K562 (cell line): ENCODE measurements around the gene ETV7. TPM values are rescaled to one million over a fixed set of nuclear protein-coding genes. Genes with fewer than 3 reads are reported as not detected.

ENCODE experiments used
- ARID1B ChIP-seq: fragments of 450-650 bp; IDR thresholded peaks from 2 replicates; pipeline ENCODE4 v1.6.1; 2016; ENCODE audit warnings: antibody characterized with exemption, mild to moderate bottlenecking, inconsistent platforms
- ARNT ChIP-seq, 2 experiments: fragments of 450-650 bp; IDR thresholded peaks; 2 replicates each; pipeline ENCODE4 v1.6.1; 2016; ENCODE audit warnings: mild to moderate bottlenecking in 1 of 2
- CHD4 ChIP-seq: fragments of 200-600 bp; sonication (generic); IDR thresholded peaks from 3 replicates; pipeline ENCODE4 v1.6.1; 2012; ENCODE audit warnings: low read depth, mild to moderate bottlenecking, mixed read lengths, low read length, inconsistent platforms; ENCODE audit not compliant: insufficient read depth, insufficient replicate concordance, poor library complexity, severe bottlenecking
- HEY1 ChIP-seq: fragments of 250-450 bp; sonication (Bioruptor Pico); IDR thresholded peaks from 2 replicates; pipeline ENCODE4 v1.5.0; 2020; ENCODE audit warnings: mild to moderate bottlenecking, moderate library complexity, borderline replicate concordance
- HNRNPK ChIP-seq: fragments of 200-400 bp; formaldehyde crosslinking; IDR thresholded peaks from one replicate; pipeline ENCODE4 v1.6.1; 2018; ENCODE audit warnings: mild to moderate bottlenecking, low read depth, low read length; ENCODE audit not compliant: poor library complexity, severe bottlenecking
- KHSRP ChIP-seq: fragments of 450-650 bp; IDR thresholded peaks from 2 replicates; pipeline ENCODE4 v1.6.1; 2017
- NFATC3 ChIP-seq: fragments of 450-650 bp; IDR thresholded peaks from 2 replicates; pipeline ENCODE4 v1.6.1; 2017; ENCODE audit warnings: mild to moderate bottlenecking
- RBM17 ChIP-seq: fragments of 200-400 bp; formaldehyde crosslinking; IDR thresholded peaks from 2 replicates; pipeline ENCODE4 v1.6.1; 2017; ENCODE audit warnings: low read depth, mild to moderate bottlenecking, low read length, borderline replicate concordance
- RFX5 ChIP-seq: IDR thresholded peaks from 2 replicates; pipeline ENCODE4 v1.6.1; 2011; ENCODE audit warnings: low read depth, mild to moderate bottlenecking, improper control_type of control experiment, low read length
- SAFB2 ChIP-seq: fragments of 200-400 bp; formaldehyde crosslinking; IDR thresholded peaks from 2 replicates; pipeline ENCODE4 v1.6.1; 2018; ENCODE audit warnings: borderline replicate concordance, low read length, low read depth, moderate library complexity; ENCODE audit not compliant: severe bottlenecking
- SIN3A ChIP-seq, 2 experiments: fragments of 150-350 bp in 1 of 2; IDR thresholded peaks; 2 replicates each; pipeline ENCODE4 v1.6.1; 2011 to 2016; ENCODE audit warnings: borderline replicate concordance in 2 of 2, low read depth in 2 of 2, low read length in 2 of 2, mild to moderate bottlenecking in 2 of 2, moderate library complexity in 2 of 2; ENCODE audit not compliant: control insufficient read depth in 1 of 2
- ZNF584 ChIP-seq: fragments of 200-800 bp; sonication (Bioruptor generic); IDR thresholded peaks from 2 replicates; pipeline ENCODE4 v1.6.1; 2016; ENCODE audit warnings: low read depth, mild to moderate bottlenecking, missing genetic modification characterization, missing compliant biosample characterization
- polyA plus RNA-seq, 8 experiments: library from polyadenylated mRNA; depleted of rRNA in 4 of 8; stranded (reverse) in 5 of 8; unstranded in 3 of 8; fragments of >200 nt; fragmentation: Nextera tagmentation in 2 of 8; fragmentation: Illumina TruSeq in 1 of 8; extraction: Ambion mirVana in 2 of 8; extraction: Trizol in 1 of 8; gene quantifications; 2 replicates each; pipeline versions ENCODE4 v1.2.1 to v1.2.3, GENCODE V29; 2011 to 2014; ENCODE audit warnings: inconsistent platforms in 1 of 8, missing spikeins in 1 of 8
- total RNA-seq, 7 experiments: library from RNA; depleted of rRNA in 6 of 7; stranded (reverse); fragments of >200 nt in 6 of 7; fragmentation: Illumina TruSeq in 2 of 7; extraction: Trizol in 2 of 7; gene quantifications; 2 replicates each; pipeline versions ENCODE4 v1.2.1 to v1.2.3, GENCODE V29; 2011 to 2021; ENCODE audit warnings: low replicate concordance in 1 of 7
- TF ChIP-seq, protein P1 (sequence below): fragments of 450-650 bp; formaldehyde crosslinking; IDR thresholded peaks from 2 replicates; pipeline ENCODE4 v1.4.0; 2020; ENCODE audit warnings: mild to moderate bottlenecking
- TF ChIP-seq, protein P2 (sequence below): sonication (generic); formaldehyde crosslinking; IDR thresholded peaks from 2 replicates; pipeline ENCODE4 v1.8.1; 2023; ENCODE audit warnings: mild to moderate bottlenecking, missing genetic modification reagents, moderate library complexity
- TF ChIP-seq, protein P3 (sequence below), 2 experiments: IDR thresholded peaks; 2 replicates each; pipeline ENCODE4 v1.6.1; 2012; ENCODE audit warnings: improper control_type of control experiment in 2 of 2, low read depth in 2 of 2, low read length in 2 of 2, borderline replicate concordance in 1 of 2
- TF ChIP-seq, protein P4 (sequence below): fragments of 250-450 bp; sonication (Bioruptor Pico); IDR thresholded peaks from 2 replicates; pipeline ENCODE4 v1.8.0; 2022; ENCODE audit warnings: inconsistent platforms
- TF ChIP-seq, protein P5 (sequence below): fragments of 250-450 bp; sonication (Bioruptor Pico); IDR thresholded peaks from 2 replicates; pipeline ENCODE4 v1.4.0; 2020; ENCODE audit warnings: mild to moderate bottlenecking, moderate library complexity

The ETV7 gene
- total and polyA plus RNA-seq, 9 of the 15 experiments (the other 6 are each of a cell fraction or from before 2014, with no cell fraction given), result 0.07 to 0.22 (median 0.14) TPM; not detected in 3

DNA sequence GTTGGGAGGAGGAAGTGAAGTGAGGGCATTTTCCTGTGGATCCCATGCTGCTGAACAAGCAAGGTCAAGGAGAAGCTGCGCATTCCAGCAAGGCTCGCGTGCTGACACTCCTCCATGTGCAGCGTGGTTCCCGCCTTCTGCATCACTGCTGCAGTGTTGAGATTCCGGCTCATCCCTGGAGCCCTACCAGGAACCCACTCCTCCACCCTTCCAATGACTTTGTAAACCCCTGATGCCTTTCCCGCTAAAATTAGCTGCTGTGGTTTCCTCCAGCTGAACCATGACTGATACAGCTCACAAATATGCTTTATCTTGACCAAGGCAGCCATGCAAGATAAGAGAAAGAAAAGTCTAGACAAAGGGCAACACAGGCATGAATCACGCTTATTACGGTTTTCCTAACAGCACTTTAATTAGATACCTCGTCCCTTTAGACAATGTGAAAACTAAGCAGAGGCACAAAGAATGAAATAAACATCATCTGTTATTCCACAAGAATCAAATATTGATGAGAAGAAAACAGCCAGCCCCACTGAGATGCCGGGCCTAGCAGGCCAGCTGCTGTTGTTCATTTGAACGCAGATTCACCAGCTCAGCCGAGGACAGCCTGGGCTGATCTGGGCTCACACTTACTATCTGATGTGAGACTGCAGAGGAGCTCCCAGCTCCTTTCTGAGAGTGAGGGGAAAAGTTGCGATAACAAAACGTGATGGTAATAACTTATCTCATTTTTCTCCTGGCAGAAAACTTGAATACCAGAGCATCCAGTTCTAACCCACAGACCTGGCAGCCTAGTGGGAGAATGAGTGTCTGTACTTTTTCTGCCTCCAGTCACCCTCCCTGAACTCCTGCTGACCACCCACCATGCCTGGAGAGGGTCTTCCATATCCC lies 36.5 kb downstream of the ETV7 start (continued):
- TF ChIP-seq, protein P1, sequence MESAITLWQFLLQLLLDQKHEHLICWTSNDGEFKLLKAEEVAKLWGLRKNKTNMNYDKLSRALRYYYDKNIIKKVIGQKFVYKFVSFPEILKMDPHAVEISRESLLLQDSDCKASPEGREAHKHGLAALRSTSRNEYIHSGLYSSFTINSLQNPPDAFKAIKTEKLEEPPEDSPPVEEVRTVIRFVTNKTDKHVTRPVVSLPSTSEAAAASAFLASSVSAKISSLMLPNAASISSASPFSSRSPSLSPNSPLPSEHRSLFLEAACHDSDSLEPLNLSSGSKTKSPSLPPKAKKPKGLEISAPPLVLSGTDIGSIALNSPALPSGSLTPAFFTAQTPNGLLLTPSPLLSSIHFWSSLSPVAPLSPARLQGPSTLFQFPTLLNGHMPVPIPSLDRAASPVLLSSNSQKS (CRISPR knock-in tag), result no peak
- TF ChIP-seq, protein P2, sequence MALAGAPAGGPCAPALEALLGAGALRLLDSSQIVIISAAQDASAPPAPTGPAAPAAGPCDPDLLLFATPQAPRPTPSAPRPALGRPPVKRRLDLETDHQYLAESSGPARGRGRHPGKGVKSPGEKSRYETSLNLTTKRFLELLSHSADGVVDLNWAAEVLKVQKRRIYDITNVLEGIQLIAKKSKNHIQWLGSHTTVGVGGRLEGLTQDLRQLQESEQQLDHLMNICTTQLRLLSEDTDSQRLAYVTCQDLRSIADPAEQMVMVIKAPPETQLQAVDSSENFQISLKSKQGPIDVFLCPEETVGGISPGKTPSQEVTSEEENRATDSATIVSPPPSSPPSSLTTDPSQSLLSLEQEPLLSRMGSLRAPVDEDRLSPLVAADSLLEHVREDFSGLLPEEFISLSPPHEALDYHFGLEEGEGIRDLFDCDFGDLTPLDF (CRISPR knock-in tag), result peak; percentile 71; the same call in 1 of the 2 replicates
- TF ChIP-seq, protein P3, sequence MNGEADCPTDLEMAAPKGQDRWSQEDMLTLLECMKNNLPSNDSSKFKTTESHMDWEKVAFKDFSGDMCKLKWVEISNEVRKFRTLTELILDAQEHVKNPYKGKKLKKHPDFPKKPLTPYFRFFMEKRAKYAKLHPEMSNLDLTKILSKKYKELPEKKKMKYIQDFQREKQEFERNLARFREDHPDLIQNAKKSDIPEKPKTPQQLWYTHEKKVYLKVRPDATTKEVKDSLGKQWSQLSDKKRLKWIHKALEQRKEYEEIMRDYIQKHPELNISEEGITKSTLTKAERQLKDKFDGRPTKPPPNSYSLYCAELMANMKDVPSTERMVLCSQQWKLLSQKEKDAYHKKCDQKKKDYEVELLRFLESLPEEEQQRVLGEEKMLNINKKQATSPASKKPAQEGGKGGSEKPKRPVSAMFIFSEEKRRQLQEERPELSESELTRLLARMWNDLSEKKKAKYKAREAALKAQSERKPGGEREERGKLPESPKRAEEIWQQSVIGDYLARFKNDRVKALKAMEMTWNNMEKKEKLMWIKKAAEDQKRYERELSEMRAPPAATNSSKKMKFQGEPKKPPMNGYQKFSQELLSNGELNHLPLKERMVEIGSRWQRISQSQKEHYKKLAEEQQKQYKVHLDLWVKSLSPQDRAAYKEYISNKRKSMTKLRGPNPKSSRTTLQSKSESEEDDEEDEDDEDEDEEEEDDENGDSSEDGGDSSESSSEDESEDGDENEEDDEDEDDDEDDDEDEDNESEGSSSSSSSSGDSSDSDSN (IDR thresholded peaks at IDR 0.05; ENCODE audit: borderline replicate concordance in 1 of 2, low read depth in 2 of 2, low read length in 2 of 2), result 0 out of 4 replicates have a peak, but pooled peaks have one; percentile 30 to 41
- TF ChIP-seq, protein P4, sequence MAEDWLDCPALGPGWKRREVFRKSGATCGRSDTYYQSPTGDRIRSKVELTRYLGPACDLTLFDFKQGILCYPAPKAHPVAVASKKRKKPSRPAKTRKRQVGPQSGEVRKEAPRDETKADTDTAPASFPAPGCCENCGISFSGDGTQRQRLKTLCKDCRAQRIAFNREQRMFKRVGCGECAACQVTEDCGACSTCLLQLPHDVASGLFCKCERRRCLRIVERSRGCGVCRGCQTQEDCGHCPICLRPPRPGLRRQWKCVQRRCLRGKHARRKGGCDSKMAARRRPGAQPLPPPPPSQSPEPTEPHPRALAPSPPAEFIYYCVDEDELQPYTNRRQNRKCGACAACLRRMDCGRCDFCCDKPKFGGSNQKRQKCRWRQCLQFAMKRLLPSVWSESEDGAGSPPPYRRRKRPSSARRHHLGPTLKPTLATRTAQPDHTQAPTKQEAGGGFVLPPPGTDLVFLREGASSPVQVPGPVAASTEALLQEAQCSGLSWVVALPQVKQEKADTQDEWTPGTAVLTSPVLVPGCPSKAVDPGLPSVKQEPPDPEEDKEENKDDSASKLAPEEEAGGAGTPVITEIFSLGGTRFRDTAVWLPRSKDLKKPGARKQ (CRISPR knock-in tag), result no peak
- no peak for TF ChIP-seq HNRNPK
- TF ChIP-seq ARID1B, result peak; percentile 97
- peak; percentile 47; the same call in 1 of the 2 replicates for TF ChIP-seq KHSRP
- peak in 1 of 2 experiments; percentile 78; a peak in 1 of 4 replicates for TF ChIP-seq ARNT (IDR thresholded peaks at IDR 0.05)
- no peak for TF ChIP-seq SIN3A (IDR thresholded peaks at IDR 0.05; ENCODE audit: borderline replicate concordance in 2 of 2, control insufficient read depth in 1 of 2, low read depth in 2 of 2, low read length in 2 of 2)
- TF ChIP-seq CHD4, result no peak
- no peak for TF ChIP-seq NFATC3
- TF ChIP-seq RFX5, result no peak
- TF ChIP-seq RBM17, result no peak
- peak; percentile 86; the same call in 1 of the 2 replicates for TF ChIP-seq HEY1 (CRISPR knock-in tag)
- TF ChIP-seq, protein P5, sequence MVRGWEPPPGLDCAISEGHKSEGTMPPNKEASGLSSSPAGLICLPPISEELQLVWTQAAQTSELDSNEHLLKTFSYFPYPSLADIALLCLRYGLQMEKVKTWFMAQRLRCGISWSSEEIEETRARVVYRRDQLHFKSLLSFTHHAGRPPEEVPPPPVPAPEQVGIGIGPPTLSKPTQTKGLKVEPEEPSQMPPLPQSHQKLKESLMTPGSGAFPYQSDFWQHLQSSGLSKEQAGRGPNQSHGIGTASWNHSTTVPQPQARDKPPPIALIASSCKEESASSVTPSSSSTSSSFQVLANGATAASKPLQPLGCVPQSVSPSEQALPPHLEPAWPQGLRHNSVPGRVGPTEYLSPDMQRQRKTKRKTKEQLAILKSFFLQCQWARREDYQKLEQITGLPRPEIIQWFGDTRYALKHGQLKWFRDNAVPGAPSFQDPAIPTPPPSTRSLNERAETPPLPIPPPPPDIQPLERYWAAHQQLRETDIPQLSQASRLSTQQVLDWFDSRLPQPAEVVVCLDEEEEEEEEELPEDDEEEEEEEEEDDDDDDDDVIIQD, result no peak
- no peak for TF ChIP-seq SAFB2
- peak; percentile 85 for TF ChIP-seq ZNF584 (CRISPR knock-in tag)
